Stimulated activated CD8-positive, alpha-beta memory T cell treated with anti-CD3 and anti-CD28 coated beads, Interleukin-7, amount 100 ng/mL, for 24 hours (primary cell): ENCODE results near the gene CPEB4.

Experiments used
- DNase-seq: peaks from one replicate; pipeline ENCODE4 v3.0.0-alpha.2; 2020; ENCODE audit warnings: low read depth

The CPEB4 gene

DNA sequence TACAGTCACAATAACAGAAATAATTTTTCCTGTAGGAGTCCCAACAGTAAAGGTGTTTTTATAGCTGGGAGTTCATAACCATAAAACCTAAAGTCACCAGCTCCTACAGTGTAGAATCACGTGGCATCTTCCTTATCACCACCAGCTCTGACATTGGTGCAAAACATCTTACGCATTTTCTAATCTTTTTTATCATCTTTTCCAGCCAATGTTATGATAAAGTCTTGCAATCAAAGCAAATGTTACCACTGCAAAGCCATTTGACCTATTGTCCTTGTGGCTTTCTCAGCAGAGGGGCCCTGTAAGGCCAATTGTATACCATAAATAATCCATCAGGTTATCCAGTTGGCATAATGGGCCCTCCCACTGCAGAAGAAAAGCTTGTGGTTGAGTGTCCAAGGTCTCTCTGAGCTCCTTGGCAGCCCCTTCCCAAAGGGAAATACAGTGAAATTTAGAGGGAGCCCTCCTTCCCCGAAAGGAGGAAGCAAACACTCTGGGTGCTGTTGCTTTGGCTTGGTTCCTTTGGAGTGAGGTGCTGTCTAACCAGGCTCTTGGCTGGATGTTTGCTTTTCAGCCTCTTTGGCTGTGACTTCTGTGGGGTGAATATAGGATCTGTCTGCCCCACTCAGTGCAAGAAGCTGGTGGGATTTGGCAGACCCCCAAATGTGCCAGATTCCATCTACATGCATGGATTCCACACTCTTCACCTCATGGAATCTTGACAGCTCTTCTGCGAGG is 29.3 kb upstream of the CPEB4 start:
- DNase-seq, result no peak

- DNase-seq, result no peak
Measured at GRCh38 chr5:173859408-173860159, 28.6 kb upstream of the CPEB4 start.

GRCh38 chr5:173862047-173862477 is 26.1 kb upstream of the CPEB4 start:
- DNase-seq, result no peak

DNA sequence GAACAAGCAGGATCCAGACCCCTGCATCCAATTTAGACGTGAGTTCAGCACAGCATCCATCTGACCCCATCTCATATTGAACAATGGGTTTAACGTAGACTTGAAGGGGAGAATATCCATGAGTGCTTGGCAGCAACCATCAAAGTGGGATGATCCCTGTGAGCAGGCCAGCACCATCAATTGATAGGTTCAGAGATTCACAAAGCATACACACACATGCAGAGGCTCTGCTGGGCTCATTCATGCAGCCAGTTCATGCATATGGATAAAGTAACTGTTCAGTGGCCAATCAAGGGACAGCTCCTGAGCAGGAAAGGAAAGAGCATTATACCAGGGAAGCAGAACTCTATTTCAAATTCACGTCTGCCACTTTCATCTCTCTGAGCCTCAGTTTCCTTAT is 24.8 kb upstream of the CPEB4 start:
- DNase-seq, result no peak

- no peak for DNase-seq
Measured at GRCh38 chr5:173864126-173865050, 23.8 kb upstream of the CPEB4 start.

GRCh38 chr5:173866243-173866857 is 21.8 kb upstream of the CPEB4 start:
- no peak for DNase-seq

GRCh38 chr5:173866858-173867679 is 21.1 kb upstream of the CPEB4 start:
- no peak for DNase-seq

DNA sequence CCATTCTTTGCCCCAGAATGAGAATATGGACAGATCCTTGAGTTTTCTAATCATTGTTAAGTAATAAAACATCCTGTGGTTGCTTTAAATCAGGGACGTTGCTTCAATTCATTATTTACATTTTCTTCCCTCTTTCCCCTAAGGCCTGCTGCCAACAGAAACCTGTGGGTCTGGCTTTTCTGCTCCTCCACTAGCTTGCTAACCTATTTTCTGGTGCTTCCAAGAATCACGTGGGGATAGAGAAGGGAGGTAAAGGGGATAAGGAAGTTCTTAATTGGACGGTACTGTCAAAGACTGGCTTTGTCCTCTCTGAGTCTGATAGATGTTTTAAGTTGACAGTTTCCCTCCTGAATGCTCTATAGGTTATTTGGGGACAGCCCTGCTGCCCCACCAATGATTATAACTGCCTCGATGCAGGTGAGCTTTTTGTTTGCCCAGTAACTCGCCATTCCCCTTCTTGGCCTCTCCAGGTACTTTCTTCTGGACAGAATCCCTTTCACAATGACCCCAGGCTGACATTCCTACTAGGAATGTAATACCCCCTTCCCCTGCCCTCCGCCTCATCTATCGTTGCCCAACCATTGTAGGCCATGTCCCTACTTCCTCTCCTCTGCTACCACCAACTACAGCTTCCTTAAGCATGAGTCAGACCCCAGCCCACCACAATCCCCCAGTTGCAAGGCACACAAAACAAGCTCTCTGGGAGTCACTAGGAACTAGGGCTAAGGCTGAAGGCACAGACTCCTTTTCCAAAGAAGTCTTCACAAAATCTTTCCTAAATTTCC is 19.9 kb upstream of the CPEB4 start:
- no peak for DNase-seq

GRCh38 chr5:173869316-173869715 is 18.8 kb upstream of the CPEB4 start:
- DNase-seq, result no peak

DNA sequence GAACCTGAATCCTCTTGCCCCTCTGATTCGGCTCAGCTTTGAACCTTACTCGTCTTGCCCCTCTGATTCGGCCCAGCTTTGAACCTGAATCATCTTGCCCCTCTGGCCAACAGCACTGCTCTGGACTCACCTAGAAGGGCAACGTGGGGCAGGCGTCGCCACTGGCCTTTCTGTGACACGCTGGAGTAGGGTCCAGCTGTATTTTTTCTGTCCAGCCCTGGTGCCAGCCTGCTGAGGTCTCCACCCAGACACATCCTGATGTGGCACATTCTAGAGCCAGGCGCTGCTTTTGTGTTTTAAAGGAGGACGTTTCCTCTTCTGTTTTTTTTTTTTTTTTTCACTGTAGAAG is 15.2 kb upstream of the CPEB4 start:
- DNase-seq, result no peak

DNA sequence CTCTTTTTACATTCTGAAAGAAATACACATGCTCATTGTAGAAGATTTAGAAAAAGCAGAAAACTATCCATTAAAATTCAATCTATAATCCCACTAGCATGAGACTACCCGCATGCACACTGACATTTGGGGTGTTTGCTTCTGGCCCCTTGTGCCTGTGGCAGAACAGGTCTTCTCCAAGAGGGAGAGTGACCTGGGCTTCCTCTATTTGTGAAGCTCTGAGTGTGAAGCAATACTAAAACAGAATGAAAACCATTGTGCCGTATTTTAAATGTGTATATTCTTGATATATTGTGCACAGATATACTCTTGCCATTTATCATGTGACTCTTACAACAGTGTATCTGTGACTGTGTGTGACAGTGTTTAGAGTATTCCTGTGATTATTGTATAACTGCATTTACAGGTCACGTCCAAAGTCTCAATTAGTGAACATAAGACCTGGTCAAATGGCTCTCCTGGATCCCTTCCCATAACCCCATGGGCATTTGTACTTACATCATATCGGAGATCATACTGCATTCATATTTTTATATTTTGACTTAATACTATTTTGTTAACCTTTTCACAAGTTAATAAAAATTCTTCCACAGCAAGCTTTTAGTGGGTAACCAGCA is 14.7 kb upstream of the CPEB4 start:
- no peak for DNase-seq

DNA sequence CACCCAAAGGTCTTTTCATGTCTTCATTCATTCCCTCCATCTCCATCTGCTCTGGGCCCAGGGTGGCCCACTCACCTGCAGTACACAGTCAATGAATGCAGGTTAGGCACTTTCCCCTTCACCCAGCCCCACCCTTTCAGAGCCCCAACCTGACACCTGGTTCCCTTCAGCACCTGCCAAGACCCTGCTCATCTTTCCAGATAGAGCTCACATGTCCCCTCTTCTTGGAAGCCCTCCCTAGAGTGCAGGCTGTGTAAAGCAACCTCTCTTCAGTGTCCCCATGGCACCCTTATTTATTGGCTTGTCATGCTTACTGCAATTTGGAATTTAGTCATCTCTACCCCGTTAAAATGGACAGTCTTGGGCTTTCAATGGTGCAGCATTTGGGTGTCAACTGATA is 13.0 kb upstream of the CPEB4 start:
- no peak for DNase-seq

DNA sequence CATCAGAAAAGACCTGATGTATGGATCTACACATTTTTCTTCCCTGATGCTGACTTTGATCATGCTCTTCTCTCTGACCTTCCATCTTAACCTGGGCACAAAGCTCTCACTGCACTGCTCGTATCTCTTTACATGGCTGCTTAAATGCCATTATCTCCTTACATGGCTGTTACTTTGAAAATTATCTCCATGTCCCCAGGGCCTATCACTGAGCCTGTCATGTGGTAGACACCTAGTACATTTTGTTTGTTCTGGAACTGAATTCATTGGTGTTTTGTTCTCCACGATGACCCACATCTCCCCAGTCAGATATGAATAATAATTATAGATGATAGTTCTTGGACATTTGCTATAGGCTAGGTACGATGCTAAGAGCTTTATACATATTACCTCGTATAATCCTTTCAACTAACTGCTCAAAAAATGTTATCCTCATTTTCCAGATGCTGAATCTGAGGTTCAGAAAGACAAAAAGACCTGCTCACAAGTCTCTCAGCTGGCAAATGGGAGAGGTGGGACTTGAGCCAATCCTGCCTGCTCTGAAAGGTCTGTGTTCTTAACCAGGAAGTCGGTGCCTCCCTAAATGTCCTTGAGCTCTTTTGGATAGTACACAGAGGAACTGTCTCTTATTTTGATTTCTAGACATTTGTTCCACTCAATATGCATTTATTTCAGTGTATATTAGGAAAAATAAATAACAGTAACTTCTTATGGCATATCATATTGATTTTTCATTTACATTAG is 9.8 kb upstream of the CPEB4 start:
- no peak for DNase-seq

DNA sequence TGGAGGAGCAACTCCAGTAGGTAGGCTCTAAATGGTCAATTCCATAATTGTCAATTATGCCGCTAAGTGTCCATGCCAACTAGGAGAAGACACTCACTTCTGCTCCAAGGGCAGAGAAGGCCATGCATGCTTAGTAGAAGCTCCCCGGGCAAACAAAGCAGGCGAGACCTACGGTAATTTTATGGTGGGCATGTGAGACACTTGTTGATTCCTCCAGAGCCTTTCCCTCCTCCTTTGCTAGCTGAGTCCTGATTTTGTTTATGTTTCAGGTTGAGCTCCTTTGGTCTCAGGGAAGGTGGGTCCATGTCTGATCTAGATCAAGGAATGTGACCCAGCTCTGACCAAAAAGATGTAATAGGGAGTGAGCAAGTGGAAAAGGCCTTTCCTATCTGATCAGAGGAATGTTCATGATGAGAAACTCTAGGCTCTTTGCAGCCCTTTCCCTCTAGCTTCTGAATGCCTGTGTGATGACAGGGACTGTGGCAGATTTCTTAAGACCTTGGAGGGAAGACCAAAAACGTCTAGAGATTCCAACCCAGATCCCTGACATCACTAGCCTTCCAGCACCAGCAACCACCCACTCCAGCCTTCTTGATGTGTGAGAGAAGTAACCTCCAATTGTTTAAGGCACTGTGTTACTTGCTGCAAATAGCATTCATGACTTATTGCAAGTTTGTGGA is 7.7 kb upstream of the CPEB4 start:
- no peak for DNase-seq

- DNase-seq, result no peak
Measured at GRCh38 chr5:173881811-173882575, 6.2 kb upstream of the CPEB4 start.

- DNase-seq, result no peak
Measured at GRCh38 chr5:173882632-173883031, 5.5 kb upstream of the CPEB4 start.

- DNase-seq, result no peak
Measured at GRCh38 chr5:173883347-173883924, 4.7 kb upstream of the CPEB4 start.
